RPMI7951 (cell line): ENCODE measurements around the gene PTPN7. TPM values are rescaled to one million over a fixed set of nuclear protein-coding genes. Genes with fewer than 3 reads are reported as not detected.
"Not testable (repeated sequence)": the region's sequence is repeated elsewhere in the genome, so short reads cannot be mapped to it uniquely, and the experiment has no call there.

Experiments used
- DNase-seq: peaks from one replicate; pipeline ENCODE4 v3.0.0-alpha.2; 2012; ENCODE audit warnings: low read depth
- total RNA-seq: library from RNA; depleted of rRNA; stranded (reverse); fragments of >200 nt; shearing (Covaris generic); gene quantifications from 2 replicates; pipeline ENCODE4 v1.2.3, GENCODE V29; 2014

The PTPN7 gene
- total RNA-seq, 1 experiment from 2014 or later: not detected

DNA sequence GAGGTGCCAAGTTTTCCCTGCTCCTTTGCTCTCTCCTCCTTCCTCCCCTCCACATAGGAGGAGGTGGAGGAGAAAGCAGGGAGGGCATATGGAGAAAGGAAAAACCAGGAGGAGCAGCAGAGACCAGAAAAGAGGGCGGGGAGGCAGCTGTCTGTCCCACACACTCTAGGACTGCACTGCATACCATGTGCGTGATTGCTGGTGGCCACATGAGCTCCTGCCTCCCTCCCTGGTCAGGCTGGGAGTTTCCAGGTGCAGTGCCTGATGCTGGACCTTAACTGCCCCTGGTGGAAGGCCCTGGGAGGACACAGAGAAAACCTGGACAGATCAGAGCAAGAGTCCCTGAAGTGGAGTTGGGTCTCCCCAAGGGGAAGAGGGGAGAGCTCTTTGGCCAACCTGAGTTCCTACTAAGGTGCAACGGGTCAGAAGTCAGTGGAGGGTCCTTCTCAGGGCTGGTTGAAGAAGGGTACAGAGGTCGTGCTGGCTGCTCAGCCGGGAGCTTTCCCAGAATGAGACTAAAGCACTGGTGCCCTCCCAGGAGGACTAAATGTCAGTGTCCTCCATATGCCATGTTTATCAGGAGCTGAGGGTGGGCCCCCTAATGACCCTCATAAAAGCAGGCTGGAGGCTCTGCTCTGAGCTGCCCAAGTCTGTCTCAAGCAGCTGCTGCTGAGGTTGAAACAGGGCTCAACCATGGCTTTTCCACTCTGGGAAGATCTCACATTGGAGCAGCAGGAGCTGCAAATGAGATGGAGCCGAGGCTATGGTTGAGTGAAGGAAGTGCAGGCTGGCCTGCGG, 29.7 kb upstream of the PTPN7 start:
- DNase-seq: peak; percentile 73

DNA sequence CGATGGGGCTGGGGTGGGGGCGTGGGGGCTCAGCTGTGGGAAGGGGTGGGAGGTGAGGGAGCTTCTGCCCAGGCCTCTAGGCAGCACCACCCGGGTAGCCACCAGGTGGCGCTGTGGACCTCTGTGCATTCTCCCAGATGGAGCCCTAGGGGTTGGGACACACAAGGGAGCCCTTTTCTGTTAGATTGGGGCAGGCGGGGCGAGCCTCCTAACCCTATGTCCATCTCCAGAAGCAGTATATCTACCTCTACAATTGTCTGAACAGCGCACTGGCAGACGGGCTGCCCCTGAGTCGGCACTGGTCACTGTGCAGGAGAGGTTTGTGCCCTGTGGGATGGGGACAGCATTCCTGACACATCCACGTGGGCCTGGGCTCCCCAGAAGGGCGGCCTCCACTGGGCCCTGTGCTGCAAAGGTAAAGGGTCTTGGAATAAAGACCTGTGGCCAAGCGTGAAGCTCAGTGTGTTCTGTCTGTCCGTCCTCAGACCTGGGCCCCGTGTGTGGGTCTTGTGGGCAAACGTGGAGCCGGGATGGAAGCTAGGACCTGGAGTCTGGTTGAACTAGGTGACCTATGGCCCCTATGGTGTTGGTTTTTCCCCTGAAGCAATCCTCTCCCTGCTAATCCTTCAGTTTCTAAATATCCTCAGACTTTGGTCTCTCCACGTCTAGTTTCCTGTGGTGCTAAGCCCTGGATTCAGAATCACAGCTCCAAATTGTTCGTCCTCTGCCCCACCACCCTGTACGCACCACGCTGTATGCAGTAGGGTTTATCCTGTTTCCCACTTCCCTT, 28.8 kb upstream of the PTPN7 start:
- peak; percentile 69 for DNase-seq

GRCh38 chr1:202187697-202188407, 27.4 kb upstream of the PTPN7 start:
- DNase-seq: no peak

DNA sequence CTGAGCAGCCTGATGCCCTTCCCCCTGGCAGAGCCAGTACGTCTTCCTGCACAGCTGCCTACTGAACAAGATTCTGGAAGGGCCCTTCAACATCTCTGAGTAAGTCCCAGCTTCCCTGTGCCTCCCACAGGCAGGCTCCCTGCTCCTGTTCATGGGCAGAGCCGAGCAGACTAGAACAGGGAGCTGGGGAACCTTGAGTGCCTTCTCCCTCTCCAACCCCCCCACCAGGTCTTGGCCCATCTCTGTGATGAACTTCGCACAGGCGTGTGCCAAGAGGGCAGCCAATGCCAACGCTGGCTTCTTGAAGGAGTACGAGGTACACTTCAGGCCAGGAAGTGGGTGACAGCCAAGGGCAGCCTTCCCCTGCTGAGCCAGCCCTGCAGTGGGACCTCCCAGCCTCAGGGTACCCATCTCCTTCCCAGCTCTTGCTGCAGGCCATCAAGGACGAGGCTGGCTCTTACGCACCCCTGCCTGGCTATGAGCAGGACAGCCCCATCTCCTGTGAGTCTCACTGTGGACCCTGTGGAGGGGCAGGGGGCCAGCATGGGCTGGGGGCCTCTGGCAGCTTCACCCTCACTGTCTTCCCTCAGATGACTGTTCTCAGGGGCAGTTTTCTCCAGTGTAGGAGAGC, 26.8 kb upstream of the PTPN7 start:
- no peak for DNase-seq

GRCh38 chr1:202186327-202186726, 25.9 kb upstream of the PTPN7 start:
- no peak for DNase-seq

DNA sequence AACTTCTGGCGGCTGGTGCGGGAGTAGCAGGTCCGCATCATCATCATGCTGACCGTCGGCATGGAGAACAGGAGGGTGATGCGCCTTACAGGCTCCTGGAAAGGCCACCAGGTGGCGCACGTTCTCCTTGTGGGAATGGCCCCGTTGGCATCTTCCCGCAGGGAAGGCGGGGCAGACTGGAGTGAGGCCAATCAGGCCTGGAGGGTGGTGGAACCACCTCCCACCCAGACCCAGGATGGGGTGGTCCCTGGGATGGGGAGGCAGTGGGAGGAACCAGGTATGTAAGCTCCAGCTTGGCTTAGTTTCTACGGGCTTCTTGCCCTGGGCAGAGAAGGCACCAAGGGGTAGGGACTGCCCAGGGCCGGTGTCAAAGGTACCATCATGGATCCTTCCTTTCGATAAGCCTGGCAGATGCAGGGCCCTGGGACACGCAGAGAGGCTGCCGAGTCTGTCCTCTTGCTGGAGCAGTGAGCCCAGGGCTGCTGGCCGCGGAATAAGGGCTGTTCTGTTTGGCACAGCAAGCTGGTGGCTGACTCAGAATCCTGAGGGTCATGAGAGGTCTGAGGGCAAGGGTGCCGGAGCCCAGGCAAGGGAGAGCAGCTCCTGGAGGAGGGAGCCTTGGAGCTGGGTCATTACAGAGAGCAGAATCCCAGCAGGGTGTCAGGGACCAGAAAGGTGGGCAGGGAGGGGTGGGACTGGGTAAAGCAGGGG, 24.5 kb upstream of the PTPN7 start:
- DNase-seq: peak; percentile 82

DNA sequence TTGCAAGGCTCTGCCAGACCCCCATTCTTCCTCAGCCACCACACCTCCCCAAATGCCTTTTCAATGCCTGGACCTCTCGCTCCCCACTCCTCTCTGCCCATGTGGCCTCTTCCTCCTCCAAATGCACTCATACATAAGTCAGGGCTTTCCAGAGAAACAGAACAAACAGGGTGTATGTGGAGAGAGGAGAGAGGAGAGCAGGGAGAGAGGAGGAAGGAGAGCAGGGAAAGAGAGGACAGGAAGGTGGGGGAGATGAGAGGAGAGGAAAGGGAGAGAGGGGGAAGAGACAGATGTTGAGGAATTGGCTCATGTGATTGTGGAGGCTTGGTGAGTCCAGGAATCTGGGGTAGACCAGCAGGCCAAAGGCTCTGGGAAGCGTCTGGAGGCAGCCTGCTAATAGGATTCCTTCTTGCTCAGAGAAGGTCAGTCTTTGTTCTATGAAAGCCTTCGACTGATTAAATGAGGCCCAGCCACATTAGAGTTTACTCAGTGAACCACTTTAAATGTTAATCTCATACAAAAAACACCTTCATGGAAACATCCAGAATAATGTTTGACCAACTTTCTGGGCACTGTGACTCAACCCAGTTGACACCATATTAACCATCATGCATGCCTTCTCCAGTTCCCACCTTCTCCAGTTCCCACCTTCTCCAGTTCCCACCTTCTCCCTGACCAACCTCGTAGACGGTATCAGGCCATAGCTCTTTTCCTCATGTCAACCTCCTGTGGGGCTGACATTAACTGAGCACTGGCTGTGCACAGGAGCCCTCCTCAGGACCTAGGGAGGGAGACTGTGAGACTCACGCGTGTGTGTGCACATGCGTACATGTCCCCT, 21.9 kb upstream of the PTPN7 start:
- DNase-seq: no peak

DNA sequence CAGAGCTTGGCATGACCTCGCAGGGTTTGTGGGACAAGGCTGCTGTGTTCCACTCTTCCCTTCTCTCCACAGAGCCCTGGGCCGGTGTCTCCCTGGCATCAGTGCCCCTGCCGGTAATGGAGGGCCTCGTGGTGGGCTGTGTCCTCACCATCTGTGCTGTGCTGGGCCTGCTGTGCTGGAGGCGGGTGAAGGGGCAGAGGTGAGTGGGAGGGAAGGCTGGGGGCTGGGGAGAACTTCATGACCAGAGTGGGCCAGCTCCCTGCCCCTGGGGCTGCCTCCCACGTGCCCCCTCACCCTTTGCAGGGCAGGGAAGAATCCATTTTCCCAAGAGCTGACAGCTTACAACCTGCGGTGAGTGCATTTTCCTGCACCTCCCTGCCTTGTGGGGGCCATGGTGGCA, 21.2 kb upstream of the PTPN7 start:
- DNase-seq: no peak

DNA sequence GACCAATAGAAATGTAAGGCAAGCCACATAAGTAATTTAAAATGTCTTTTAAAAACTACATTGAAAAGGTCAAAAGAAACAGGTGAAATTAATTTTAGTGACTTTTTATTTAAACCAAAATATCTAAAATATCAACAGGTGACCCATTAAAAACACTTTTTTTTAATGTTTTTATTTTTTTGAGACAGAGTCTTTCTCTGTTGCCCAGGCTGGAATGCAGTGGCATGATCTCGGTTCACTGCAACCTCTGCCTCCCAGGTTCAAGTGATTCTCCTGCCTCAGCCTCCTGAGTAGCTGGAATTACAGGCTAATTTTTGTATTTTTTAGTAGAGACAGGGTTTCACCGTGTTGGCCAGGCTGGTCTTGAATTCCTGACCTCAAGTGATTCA, 20.3 kb upstream of the PTPN7 start:
- not testable (repeated sequence) for DNase-seq

GRCh38 chr1:202179828-202180750, 19.7 kb upstream of the PTPN7 start:
- no peak for DNase-seq

GRCh38 chr1:202176949-202177927, 16.8 kb upstream of the PTPN7 start:
- no peak for DNase-seq

GRCh38 chr1:202173993-202174392, 13.6 kb upstream of the PTPN7 start:
- DNase-seq: no peak

- no peak for DNase-seq
Measured at GRCh38 chr1:202172015-202172355, 11.6 kb upstream of the PTPN7 start.

DNA sequence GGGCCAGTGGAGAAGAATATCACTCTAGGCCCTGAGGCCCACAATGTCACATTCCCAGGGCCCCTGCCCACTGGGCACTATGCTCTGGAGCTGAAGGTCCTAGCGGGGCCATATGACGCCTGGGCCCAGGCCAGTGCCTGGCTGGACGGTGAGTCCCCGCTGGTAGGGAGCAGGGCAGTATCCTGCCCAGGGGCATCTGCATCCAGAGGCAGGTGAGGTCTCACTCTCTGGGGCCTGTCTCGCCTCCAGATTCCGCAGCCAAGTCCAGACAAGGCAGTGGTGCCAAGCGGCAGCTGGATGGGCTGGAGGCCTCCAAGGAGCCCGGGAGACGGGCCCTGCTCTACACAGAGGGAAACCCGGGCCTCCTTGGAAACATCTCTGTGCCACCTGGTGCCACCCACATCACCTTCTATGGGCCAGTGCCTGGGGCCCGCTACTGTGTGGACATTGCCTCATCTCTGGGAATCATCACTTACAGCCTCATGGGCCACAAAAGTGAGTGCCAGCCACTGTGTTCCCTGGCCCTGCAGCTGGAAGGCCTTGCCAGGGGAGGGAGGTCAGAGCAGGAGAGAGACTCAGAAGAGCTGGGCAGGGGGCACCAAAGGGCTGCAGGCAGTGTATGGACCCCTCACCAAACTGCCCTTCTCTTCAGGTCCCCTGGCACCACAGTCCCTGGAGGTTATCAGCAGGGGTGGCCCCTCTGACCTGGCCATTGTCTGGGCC, 11.1 kb upstream of the PTPN7 start:
- DNase-seq: no peak

GRCh38 chr1:202170726-202171125, 10.3 kb upstream of the PTPN7 start:
- no peak for DNase-seq

GRCh38 chr1:202168861-202169260, 8.5 kb upstream of the PTPN7 start:
- no peak for DNase-seq

DNA sequence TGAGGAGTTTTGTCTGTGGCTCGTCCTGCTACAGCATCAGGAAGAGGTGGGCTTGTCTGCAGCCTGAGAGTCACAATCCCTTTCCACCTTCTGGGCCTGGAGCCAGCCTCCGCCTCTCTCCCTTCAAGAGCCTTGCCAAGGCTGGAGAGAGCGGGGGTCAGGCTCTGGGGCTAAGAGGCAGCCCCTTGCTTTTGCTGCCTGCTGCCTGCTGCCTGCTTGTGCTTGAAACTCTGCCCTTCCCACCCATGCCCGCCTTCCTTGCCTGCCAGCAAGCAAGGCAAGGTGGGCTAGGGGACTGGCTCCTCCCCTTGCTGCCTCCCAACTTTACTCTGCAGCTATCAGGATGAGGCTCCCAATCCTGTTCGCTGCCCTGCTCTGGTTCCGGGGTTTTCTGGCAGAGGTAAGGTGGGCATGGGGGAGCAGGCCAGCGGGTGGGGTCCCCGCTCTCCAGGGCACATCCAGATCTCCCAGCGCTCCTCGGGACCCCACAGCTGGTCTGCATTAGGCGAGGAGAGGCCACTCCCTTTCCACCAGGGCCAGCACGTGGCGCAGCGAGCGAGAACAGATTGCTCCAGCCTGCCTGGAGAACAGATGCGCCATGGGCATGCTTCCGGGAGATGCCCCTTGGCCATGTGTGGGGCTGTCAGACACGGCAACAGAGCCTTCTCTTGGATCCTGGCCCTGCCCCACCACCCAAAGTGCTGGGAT, 7.5 kb upstream of the PTPN7 start:
- peak; percentile 40 for DNase-seq
